HepG2 (cell line): ENCODE data around the gene BIRC2. TPM values are rescaled to one million over a fixed set of nuclear protein-coding genes. Genes with fewer than 3 reads are reported as not detected.

Source experiments
- ATAC-seq: fragments of 200-7000 bp; cut with Tn5 transposase; 3 replicates; pipeline ENCODE4 v1.9.1; 2020; ENCODE audit warnings: mild to moderate bottlenecking, moderate library complexity
- BruUV-seq: library from RNA; stranded (reverse); fragments of 400-500 nt; replicated peaks from 2 replicates; lab custom pipeline; 2021; lab: Mats Ljungman, UMichigan
- CTCF ChIA-PET: fragments of 300-600 bp; formaldehyde crosslinking; extraction: SDS; loops from one replicate; lab custom pipeline; 2021; ENCODE audit warnings: low total read pairs, inconsistent platforms, low intra/inter-chr PET ratio; lab: Yijun Ruan, JAX
- POLR2A ChIA-PET: fragments of 350-600 bp; sonication (Branson Sonifier 250); formaldehyde crosslinking; loops from one replicate; lab custom pipeline; 2020; ENCODE audit warnings: antibody characterized with exemption, inconsistent platforms; lab: Yijun Ruan, JAX
- DNase-seq: peaks from one replicate; pipeline ENCODE4 v3.0.0-alpha.2; 2015; ENCODE audit warnings: low spot score
- FAIRE-seq: peaks from 3 replicates; lab custom pipeline; 2011; peaks lifted over from hg19 to GRCh38; lab: Jason Lieb, UNC
- H2AFZ ChIP-seq: one replicate; pipeline ENCODE4 v1.6.1; 2011; ENCODE audit warnings: low read length, inconsistent platforms
- H3K27ac ChIP-seq: fragments of 300-600 bp; 3 replicates; pipeline ENCODE4 v1.8.0; 2011; ENCODE audit warnings: mixed run types, mild to moderate bottlenecking, mixed read lengths, low read length, inconsistent platforms; ENCODE audit not compliant: insufficient read depth; ENCODE audit errors: extremely low read length
- H3K27me3 ChIP-seq, 2 experiments: fragments of 200-600 bp in 1 of 2; 2 replicates in 1 of 2; 3 replicates in 1 of 2; pipeline versions ENCODE4 v1.6.0 to v1.8.0; 2011; ENCODE audit warnings: low read length in 2 of 2, mild to moderate bottlenecking in 2 of 2, moderate library complexity in 2 of 2, inconsistent platforms in 1 of 2; ENCODE audit not compliant: insufficient read depth in 2 of 2, control insufficient read depth in 1 of 2
- H3K36me3 ChIP-seq, 2 experiments: fragments of 200-600 bp in 1 of 2; replicated peaks in 1 of 2; 2 replicates in 1 of 2; 3 replicates in 1 of 2; pipeline versions ENCODE4 v1.5.1 to v1.8.0; 2011; ENCODE audit warnings: low read length in 2 of 2, inconsistent platforms in 1 of 2; ENCODE audit not compliant: insufficient read depth in 2 of 2, control insufficient read depth in 1 of 2
- H3K4me1 ChIP-seq: 2 replicates; pipeline ENCODE4 v1.5.1; 2012; ENCODE audit warnings: low read length, inconsistent platforms; ENCODE audit not compliant: insufficient read depth
- H3K4me2 ChIP-seq: 2 replicates; pipeline ENCODE4 v1.6.0; 2011; ENCODE audit warnings: low read depth, low read length, inconsistent platforms
- H3K4me3 ChIP-seq, 3 experiments: fragments of 200-600 bp in 1 of 3; sonication (generic), shearing (Covaris generic) in 1 of 3; replicated peaks in 1 of 3; 2 replicates each; pipeline ENCODE4 v1.5.1; 2011 to 2016; ENCODE audit warnings: low read length in 3 of 3, inconsistent platforms in 2 of 3, low read depth in 2 of 3, mild to moderate bottlenecking in 2 of 3, control low read depth in 1 of 3, mixed read lengths in 1 of 3; ENCODE audit not compliant: insufficient read depth in 1 of 3
- H3K79me2 ChIP-seq: one replicate; pipeline ENCODE4 v1.6.1; 2011; ENCODE audit warnings: low read length, inconsistent platforms; ENCODE audit not compliant: insufficient read depth
- H3K9ac ChIP-seq: 2 replicates; pipeline ENCODE4 v1.6.0; 2011; ENCODE audit warnings: mild to moderate bottlenecking, low read depth, low read length, inconsistent platforms; ENCODE audit not compliant: insufficient read depth
- H3K9me3 ChIP-seq: 2 replicates; pipeline ENCODE4 v1.5.1; 2012; ENCODE audit warnings: mild to moderate bottlenecking, low read length
- H4K20me1 ChIP-seq: 2 replicates; pipeline ENCODE4 v1.6.0; 2011; ENCODE audit warnings: inconsistent platforms, mild to moderate bottlenecking, low read length, moderate library complexity; ENCODE audit not compliant: insufficient read depth
- ATF7 ChIP-seq, 2 experiments: fragments of 450-650 bp in 1 of 2; sonication (generic) in 1 of 2; formaldehyde crosslinking in 1 of 2; IDR thresholded peaks; 2 replicates each; pipeline versions ENCODE4 v1.4.0 to v1.6.1; 2016 to 2020; ENCODE audit warnings: antibody characterized with exemption in 1 of 2, mild to moderate bottlenecking in 1 of 2, missing genetic modification reagents in 1 of 2
- HMGA1 ChIP-seq: sonication (generic); formaldehyde crosslinking; conservative IDR thresholded peaks from 2 replicates; pipeline ENCODE4 v1.4.0; 2020; ENCODE audit warnings: missing genetic modification reagents
- MAZ ChIP-seq, 2 experiments: sonication (generic) in 1 of 2; formaldehyde crosslinking in 1 of 2; IDR thresholded peaks; 2 replicates each; pipeline versions ENCODE4 v1.5.0 to v1.6.1; 2012 to 2020; ENCODE audit warnings: low read depth in 2 of 2, mild to moderate bottlenecking in 2 of 2, borderline replicate concordance in 1 of 2, improper control_type of control experiment in 1 of 2, low read length in 1 of 2, missing genetic modification reagents in 1 of 2, moderate library complexity in 1 of 2
- SATB2 ChIP-seq: sonication (generic); formaldehyde crosslinking; IDR thresholded peaks from 2 replicates; pipeline ENCODE4 v1.5.0; 2020; ENCODE audit warnings: missing genetic modification reagents
- ZNF337 ChIP-seq: sonication (generic); formaldehyde crosslinking; IDR thresholded peaks from 2 replicates; pipeline ENCODE4 v1.5.1; 2020; ENCODE audit warnings: missing genetic modification reagents, low read depth, mild to moderate bottlenecking, borderline replicate concordance
- ZNF350 ChIP-seq: sonication (generic); formaldehyde crosslinking; IDR thresholded peaks from 2 replicates; pipeline ENCODE4 v1.4.0; 2020; ENCODE audit warnings: mild to moderate bottlenecking, low read depth, missing genetic modification reagents, borderline replicate concordance
- WGBS: methylation state at CpG from one replicate; pipeline ENCODE4 v1.1.6; 2017; ENCODE audit warnings: low lambda C conversion rate; 5-methylcytosine and 5-hydroxymethylcytosine counted together
- in situ Hi-C: cut with HindIII; loops from 2 replicates; pipeline ENCODE4 v1.10.0; 2017; ENCODE audit warnings: low pct_unique_long_range_greater_than_20kb; ENCODE audit not compliant: extremely low pct_ligation_motif_present
- intact Hi-C: fragments of 100-400 bp; cut with micrococcal nuclease; formaldehyde crosslinking; loops from one replicate; pipeline ENCODE4 v1.10.0; 2022; ENCODE audit not compliant: unreplicated experiment
- polyA plus RNA-seq, 8 experiments: library from polyadenylated mRNA; depleted of rRNA in 3 of 8; stranded (reverse) in 7 of 8; unstranded in 1 of 8; fragments of >200 nt; fragmentation: Illumina TruSeq in 4 of 8; extraction: Trizol in 4 of 8; gene quantifications; 2 replicates each; pipeline versions ENCODE4 v1.2.1 to v1.2.3, GENCODE V29; 2011 to 2016; ENCODE audit warnings: low read depth in 4 of 8, missing spikeins in 1 of 8, mixed read lengths in 1 of 8; ENCODE audit not compliant: insufficient read depth in 1 of 8
- total RNA-seq, 5 experiments: library from RNA; depleted of rRNA; stranded (reverse); fragments of >200 nt; fragmentation: Illumina TruSeq; extraction: Trizol; gene quantifications; 2 replicates each; pipeline ENCODE4 v1.2.3, GENCODE V29; 2016; ENCODE audit warnings: low read depth in 1 of 5
- TF ChIP-seq, protein P1 (sequence below): sonication (generic); formaldehyde crosslinking; IDR thresholded peaks from 2 replicates; pipeline ENCODE4 v1.9.0; 2021; ENCODE audit warnings: missing genetic modification reagents, mild to moderate bottlenecking, borderline replicate concordance

Gene BIRC2
- total and polyA plus RNA-seq, 2 of the 13 experiments (the other 11 are each of a cell fraction or from before 2014, with no cell fraction given) = 61.7 to 62.2 TPM

DNA sequence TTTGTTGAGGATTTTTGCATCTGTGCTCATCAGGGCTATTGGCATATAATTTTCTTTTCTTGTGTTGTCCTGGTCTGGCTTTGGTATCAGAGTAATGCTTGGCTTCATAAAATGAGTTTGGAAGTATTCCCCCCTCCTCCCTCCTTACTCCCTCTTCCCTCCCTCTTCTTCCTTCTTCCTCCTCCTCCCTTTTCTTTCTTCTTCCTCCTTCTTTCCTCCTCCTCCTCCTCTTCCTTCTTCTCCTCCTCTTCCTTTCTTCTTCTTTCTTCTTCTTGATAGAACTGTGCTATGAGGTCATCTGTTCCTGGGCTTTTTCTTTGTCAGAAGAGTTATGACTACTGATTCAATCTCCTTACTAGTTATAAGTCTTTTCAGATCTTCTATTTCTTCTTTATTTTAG, 10.1 kb downstream of the BIRC2 start:
- ATAC-seq = no peak
- no peak overlapping the region for H3K4me2 ChIP-seq
- in situ Hi-C loops (no loop called here), intact Hi-C loops (no loop called here)
- DNase-seq = no peak
- H3K9ac ChIP-seq = no peak overlapping the region
- CTCF ChIA-PET = no interaction called here
- peaks cover 17 to 45% of the 10 kb centered on the region in 2 experiments for H3K36me3 ChIP-seq
- no peaks in the 10 kb centered on the region for H3K27me3 ChIP-seq
- no peak for FAIRE-seq
- no peak overlapping the region for H2AFZ ChIP-seq
- no TSS peak for BruUV-seq
- H4K20me1 ChIP-seq = no peaks in the 10 kb centered on the region; the same call in 1 of the 2 replicates
- POLR2A ChIA-PET = no interaction called here
- H3K4me3 ChIP-seq = no peak overlapping the region
- peak; percentile 46 for TF ChIP-seq ATF7 (IDR thresholded peaks at IDR 0.05)
- TF ChIP-seq ATF7 (CRISPR knock-in tag; IDR thresholded peaks at IDR 0.05) = no peak
- TF ChIP-seq ZNF350 (CRISPR knock-in tag) = no peak
- peaks cover 6% of the 10 kb centered on the region; the same call in 1 of the 2 replicates for H3K4me1 ChIP-seq
- no peak overlapping the region for H3K27ac ChIP-seq
- H3K9me3 ChIP-seq = peaks cover 5% of the 10 kb centered on the region; the same call in 1 of the 2 replicates
- peaks cover 61% of the 10 kb centered on the region for H3K79me2 ChIP-seq

DNA sequence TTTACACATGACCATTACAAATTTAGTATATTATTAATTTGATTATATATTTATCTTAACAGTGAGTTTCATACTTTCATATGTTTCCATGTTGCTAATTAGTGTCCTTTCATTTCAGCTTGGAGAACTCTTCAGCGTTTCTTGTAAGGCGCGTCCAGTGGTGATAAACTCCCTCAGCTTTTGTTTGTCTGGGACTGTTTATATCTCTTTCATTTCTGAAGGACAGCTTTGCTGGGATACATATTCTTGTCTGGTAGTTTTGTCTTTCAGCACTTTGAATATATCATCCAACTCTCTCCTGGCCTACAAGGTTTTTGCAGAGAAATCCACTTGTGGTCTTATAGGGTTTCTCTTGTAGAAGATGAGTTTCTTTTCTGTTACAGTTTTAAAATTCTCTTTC, 12.4 kb downstream of the BIRC2 start:
- FAIRE-seq (no peak), DNase-seq (no peak), ATAC-seq (no peak)
- intact Hi-C loops = no loop called here
- Histone ChIP-seq H3K27me3 (no peaks in the 10 kb centered on the region), H3K27ac (no peak overlapping the region), H3K4me1 (peaks cover 6% of the 10 kb centered on the region; the same call in 1 of the 2 replicates), H3K79me2 (peaks cover 51% of the 10 kb centered on the region), H4K20me1 (no peaks in the 10 kb centered on the region; the same call in 1 of the 2 replicates), H2AFZ (no peak overlapping the region), H3K4me2 (no peak overlapping the region), H3K9ac (no peak overlapping the region), H3K9me3 (peaks cover 5% of the 10 kb centered on the region; the same call in 1 of the 2 replicates), H3K4me3 (no peak overlapping the region), H3K36me3 (peaks cover 15 to 57% of the 10 kb centered on the region in 2 experiments)
- ChIA-PET POLR2A (no interaction called here), CTCF (no interaction called here)
- no TSS peak for BruUV-seq
- 99% methylated on average over 3 of the region's 3 CpGs for WGBS
- in situ Hi-C loops = no loop called here
- peak; percentile 97; the same call in 1 of the 2 replicates for TF ChIP-seq ZNF337 (CRISPR knock-in tag)
- TF ChIP-seq, protein P1, sequence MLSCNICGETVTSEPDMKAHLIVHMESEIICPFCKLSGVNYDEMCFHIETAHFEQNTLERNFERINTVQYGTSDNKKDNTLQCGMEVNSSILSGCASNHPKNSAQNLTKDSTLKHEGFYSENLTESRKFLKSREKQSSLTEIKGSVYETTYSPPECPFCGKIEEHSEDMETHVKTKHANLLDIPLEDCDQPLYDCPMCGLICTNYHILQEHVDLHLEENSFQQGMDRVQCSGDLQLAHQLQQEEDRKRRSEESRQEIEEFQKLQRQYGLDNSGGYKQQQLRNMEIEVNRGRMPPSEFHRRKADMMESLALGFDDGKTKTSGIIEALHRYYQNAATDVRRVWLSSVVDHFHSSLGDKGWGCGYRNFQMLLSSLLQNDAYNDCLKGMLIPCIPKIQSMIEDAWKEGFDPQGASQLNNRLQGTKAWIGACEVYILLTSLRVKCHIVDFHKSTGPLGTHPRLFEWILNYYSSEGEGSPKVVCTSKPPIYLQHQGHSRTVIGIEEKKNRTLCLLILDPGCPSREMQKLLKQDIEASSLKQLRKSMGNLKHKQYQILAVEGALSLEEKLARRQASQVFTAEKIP (CRISPR knock-in tag) = no peak
- TF ChIP-seq HMGA1 (CRISPR knock-in tag) = no peak
- TF ChIP-seq MAZ (IDR thresholded peaks at IDR 0.05; ENCODE audit: borderline replicate concordance, low read depth, low read length) = no peak
- no peak for TF ChIP-seq MAZ (CRISPR knock-in tag; IDR thresholded peaks at IDR 0.05; ENCODE audit: low read depth)
- TF ChIP-seq SATB2 (CRISPR knock-in tag) = no peak
